GM18861 (cell line): Measurements from ENCODE around the gene ZNHIT2.

Source experiments
- ATAC-seq: cut with Tn5 transposase; IDR thresholded peaks from one replicate; pipeline ENCODE4 v1.9.1; 2021; ENCODE audit not compliant: unreplicated experiment

ZNHIT2 gene

GRCh38 chr11:65078786-65079342 is 38.6 kb downstream of the ZNHIT2 start:
- no peak for ATAC-seq

GRCh38 chr11:65078151-65078550 is 39.4 kb downstream of the ZNHIT2 start:
- no peak for ATAC-seq

GRCh38 chr11:65077451-65077850 is 40.0 kb downstream of the ZNHIT2 start:
- no peak for ATAC-seq

GRCh38 chr11:65072631-65072966 is 44.9 kb downstream of the ZNHIT2 start:
- ATAC-seq: no peak

- ATAC-seq: no peak
Observed at GRCh38 chr11:65071907-65072630, 45.4 kb downstream of the ZNHIT2 start.

GRCh38 chr11:65069217-65069616 is 48.3 kb downstream of the ZNHIT2 start:
- ATAC-seq: no peak

GRCh38 chr11:65067446-65067845 is 50.1 kb downstream of the ZNHIT2 start:
- ATAC-seq: no peak

GRCh38 chr11:65066805-65067291 is 50.7 kb downstream of the ZNHIT2 start:
- ATAC-seq: no peak
